B cell (primary cell): ENCODE results near the gene LRRC63. TPM values are rescaled to one million over a fixed set of nuclear protein-coding genes. Genes with fewer than 3 reads are reported as not detected.

Experiments used
- ATAC-seq: fragments of 200-7000 bp; cut with Tn5 transposase; one replicate; pipeline ENCODE4 v1.10.0; 2021; ENCODE audit warnings: low read depth, mild to moderate bottlenecking, moderate number of reproducible peaks, moderate library complexity
- CTCF ChIA-PET: fragments of 350-600 bp; sonication (Branson Sonifier 250); formaldehyde crosslinking; loops from one replicate; lab custom pipeline; 2021; ENCODE audit warnings: antibody characterized with exemption, inconsistent platforms; lab: Charles Lee
- POLR2A ChIA-PET: fragments of 350-600 bp; sonication (Branson Sonifier 250); formaldehyde crosslinking; loops from one replicate; lab custom pipeline; 2021; ENCODE audit warnings: antibody characterized with exemption; lab: Charles Lee
- DNase-seq: peaks from one replicate; pipeline ENCODE4 v3.0.0; 2013
- H2AFZ ChIP-seq: 2 replicates; pipeline ENCODE4 v1.6.1; 2012; ENCODE audit warnings: mild to moderate bottlenecking, low read depth, low read length; ENCODE audit not compliant: insufficient read depth, poor library complexity, severe bottlenecking
- H3K27ac ChIP-seq, 2 donors: 1 replicate in 1 of 2; 2 replicates in 1 of 2; pipeline ENCODE4 v1.5.1; 2012 to 2013; ENCODE audit warnings: low read length in 2 of 2, mild to moderate bottlenecking in 2 of 2, moderate library complexity in 1 of 2
- H3K27me3 ChIP-seq, 4 experiments: fragments of 200-600 bp in 1 of 4; sonication (generic) in 1 of 4; replicated peaks in 1 of 4; 1 replicate in 2 of 4; 2 replicates in 2 of 4; pipeline versions ENCODE4 v1.6.1 to v1.7.0; 2013 to 2016; ENCODE audit warnings: low read length in 3 of 4, mild to moderate bottlenecking in 2 of 4, mixed read lengths in 1 of 4, moderate library complexity in 1 of 4; ENCODE audit not compliant: insufficient read depth in 4 of 4, control insufficient read depth in 3 of 4; ENCODE audit errors: control extremely low read depth in 1 of 4
- H3K36me3 ChIP-seq, 2 experiments: replicated peaks in 1 of 2; 1 replicate in 1 of 2; 2 replicates in 1 of 2; pipeline versions ENCODE4 v1.6.1 to v1.7.1; 2013; ENCODE audit warnings: low read length in 1 of 2; ENCODE audit not compliant: insufficient read depth in 2 of 2, control insufficient read depth in 1 of 2; ENCODE audit errors: control extremely low read depth in 1 of 2, extremely low read depth in 1 of 2
- H3K4me1 ChIP-seq, 2 donors: fragments of 200-600 bp in 1 of 2; sonication (generic) in 1 of 2; 1 replicate in 1 of 2; 2 replicates in 1 of 2; pipeline versions ENCODE4 v1.5.1 to v1.6.1; 2013 to 2017; ENCODE audit warnings: low read length in 2 of 2; ENCODE audit not compliant: control insufficient read depth in 2 of 2, insufficient read depth in 2 of 2
- H3K4me2 ChIP-seq: replicated peaks from 2 replicates; pipeline ENCODE3; 2012; ENCODE audit warnings: mild to moderate bottlenecking, low read depth, low read length; ENCODE audit not compliant: poor library complexity, severe bottlenecking
- H3K4me3 ChIP-seq, 5 experiments: fragments of 200-600 bp in 1 of 5; sonication (generic) in 1 of 5; 1 replicate in 3 of 5; 2 replicates in 2 of 5; pipeline versions ENCODE4 v1.5.1 to v1.7.0; 2011 to 2016; ENCODE audit warnings: low read length in 4 of 5, mild to moderate bottlenecking in 4 of 5, low read depth in 2 of 5, control low read depth in 1 of 5, moderate library complexity in 1 of 5; ENCODE audit not compliant: insufficient read depth in 1 of 5; ENCODE audit errors: control extremely low read depth in 1 of 5, extremely low read depth in 1 of 5
- H3K79me2 ChIP-seq: fragments of 200-600 bp; sonication (generic); one replicate; pipeline ENCODE4 v1.6.0; 2016; ENCODE audit warnings: low read length; ENCODE audit not compliant: control insufficient read depth, insufficient read depth
- H3K9ac ChIP-seq: fragments of 200-600 bp; sonication (generic); 2 replicates; pipeline ENCODE4 v1.6.1; 2017; ENCODE audit warnings: mild to moderate bottlenecking, low read length, moderate library complexity
- H3K9me3 ChIP-seq, 3 donors: one replicate each; pipeline versions ENCODE4 v1.6.1 to v1.7.1; 2013; ENCODE audit warnings: low read length in 2 of 3; ENCODE audit not compliant: control insufficient read depth in 2 of 3, insufficient read depth in 1 of 3; ENCODE audit errors: control extremely low read depth in 1 of 3
- H4K20me1 ChIP-seq: 2 replicates; pipeline ENCODE4 v1.6.0; 2012; ENCODE audit warnings: mild to moderate bottlenecking, low read length; ENCODE audit not compliant: insufficient read depth, control insufficient read depth, poor library complexity, severe bottlenecking
- H3K27ac Mint-ChIP-seq: one replicate; pipeline ENCODE4 v1.8.0; 2021; ENCODE audit warnings: mixed read lengths
- H3K27me3 Mint-ChIP-seq: one replicate; pipeline ENCODE4 v1.8.0; 2021; ENCODE audit warnings: mixed read lengths
- H3K4me1 Mint-ChIP-seq: one replicate; pipeline ENCODE4 v1.8.0; 2021; ENCODE audit warnings: mixed read lengths
- H3K4me3 Mint-ChIP-seq: one replicate; pipeline ENCODE4 v1.8.0; 2021; ENCODE audit warnings: mixed read lengths
- H3K9me3 Mint-ChIP-seq: one replicate; pipeline ENCODE4 v1.8.0; 2022; ENCODE audit warnings: mixed read lengths; ENCODE audit not compliant: insufficient read depth
- EZH2 ChIP-seq: IDR thresholded peaks from 2 replicates; pipeline ENCODE4 v1.6.1; 2012; ENCODE audit warnings: borderline replicate concordance, low read depth, mild to moderate bottlenecking, moderate library complexity, low read length; ENCODE audit not compliant: insufficient read depth, poor library complexity, severe bottlenecking
- WGBS: methylation state at CpG from one replicate; pipeline ENCODE4 v1.1.5; 2013; ENCODE audit warnings: missing lambda C conversion rate; ENCODE audit not compliant: insufficient coverage; 5-methylcytosine and 5-hydroxymethylcytosine counted together
- intact Hi-C: fragments of 100-400 bp; cut with micrococcal nuclease; formaldehyde crosslinking; loops from one replicate; pipeline ENCODE4 v1.10.0; 2022
- polyA plus RNA-seq: library from polyadenylated mRNA; depleted of rRNA; stranded (reverse); fragments of >200 nt; gene quantifications from 2 replicates; pipeline ENCODE4 v1.2.3, GENCODE V29; 2012
- total RNA-seq, 2 donors: library from RNA; stranded (reverse); fragments of 120-200 nt in 1 of 2; gene quantifications; 1 replicate in 1 of 2; 2 replicates in 1 of 2; pipeline versions ENCODE4 v1.2.3 to v1.2.4, GENCODE V29; 2013 to 2022
- TF ChIP-seq, protein P1 (sequence below): fragments of 200-600 bp; IDR thresholded peaks from one replicate; pipeline ENCODE4 v1.8.0; 2022; ENCODE audit warnings: antibody characterized with exemption, mild to moderate bottlenecking

The LRRC63 gene
- total and polyA plus RNA-seq, 2 donors (not counting 1 experiment from before 2014, with no cell fraction given): 0.06 to 0.25 TPM

DNA sequence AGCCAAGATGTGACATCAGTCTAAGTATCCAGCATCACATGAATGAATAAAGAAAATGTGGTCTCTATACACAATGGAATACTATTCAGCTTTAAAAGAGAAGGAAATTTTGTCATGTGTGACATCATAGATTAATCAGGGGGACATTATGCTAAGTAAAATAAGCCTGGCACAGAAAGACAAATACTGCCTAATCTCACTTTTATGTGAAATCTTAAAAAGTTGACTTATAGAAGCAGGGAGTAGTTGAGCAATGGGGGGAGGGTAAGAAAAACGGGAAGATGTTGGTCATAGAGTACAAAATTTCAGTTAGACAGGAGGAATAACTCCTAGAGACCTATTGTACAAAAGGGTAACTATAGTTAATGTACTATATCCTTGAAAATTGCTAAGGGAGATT is 19.3 kb upstream of the LRRC63 start:
- no peak for DNase-seq
- Histone ChIP-seq H3K36me3 (no peaks in the 10 kb centered on the region), H3K27ac (no peak overlapping the region), H3K4me3 (no peak overlapping the region), H4K20me1 (no peaks in the 10 kb centered on the region), H3K79me2 (peaks cover 18% of the 10 kb centered on the region), H3K9ac (no peak overlapping the region), H3K9me3 (peaks cover 0 to 1% (median 0%) of the 10 kb centered on the region in 3 donors), H2AFZ (no peak overlapping the region), H3K4me1 (no peaks in the 10 kb centered on the region), H3K27me3 (no peaks in the 10 kb centered on the region), H3K4me2 (no peak overlapping the region)
- intact Hi-C loops: no loop called here
- CTCF ChIA-PET: no interaction called here
- no peak for TF ChIP-seq EZH2
- TF ChIP-seq, protein P1, sequence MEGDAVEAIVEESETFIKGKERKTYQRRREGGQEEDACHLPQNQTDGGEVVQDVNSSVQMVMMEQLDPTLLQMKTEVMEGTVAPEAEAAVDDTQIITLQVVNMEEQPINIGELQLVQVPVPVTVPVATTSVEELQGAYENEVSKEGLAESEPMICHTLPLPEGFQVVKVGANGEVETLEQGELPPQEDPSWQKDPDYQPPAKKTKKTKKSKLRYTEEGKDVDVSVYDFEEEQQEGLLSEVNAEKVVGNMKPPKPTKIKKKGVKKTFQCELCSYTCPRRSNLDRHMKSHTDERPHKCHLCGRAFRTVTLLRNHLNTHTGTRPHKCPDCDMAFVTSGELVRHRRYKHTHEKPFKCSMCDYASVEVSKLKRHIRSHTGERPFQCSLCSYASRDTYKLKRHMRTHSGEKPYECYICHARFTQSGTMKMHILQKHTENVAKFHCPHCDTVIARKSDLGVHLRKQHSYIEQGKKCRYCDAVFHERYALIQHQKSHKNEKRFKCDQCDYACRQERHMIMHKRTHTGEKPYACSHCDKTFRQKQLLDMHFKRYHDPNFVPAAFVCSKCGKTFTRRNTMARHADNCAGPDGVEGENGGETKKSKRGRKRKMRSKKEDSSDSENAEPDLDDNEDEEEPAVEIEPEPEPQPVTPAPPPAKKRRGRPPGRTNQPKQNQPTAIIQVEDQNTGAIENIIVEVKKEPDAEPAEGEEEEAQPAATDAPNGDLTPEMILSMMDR: no peak
- POLR2A ChIA-PET: interaction anchor here (0.6 kb wide), 1 partner anchor 165 kb away, joined by 5 read pairs; no protein-coding TSS in a partner anchor
- WGBS: no CpG with 5 or more reads among the region's 1 CpG
- Mint-ChIP-seq H3K9me3 (no peaks in the 10 kb centered on the region), H3K4me1 (no peaks in the 10 kb centered on the region), H3K27me3 (no peaks in the 10 kb centered on the region), H3K4me3 (no peak overlapping the region), H3K27ac (no peak overlapping the region)
- no peak for ATAC-seq

DNA sequence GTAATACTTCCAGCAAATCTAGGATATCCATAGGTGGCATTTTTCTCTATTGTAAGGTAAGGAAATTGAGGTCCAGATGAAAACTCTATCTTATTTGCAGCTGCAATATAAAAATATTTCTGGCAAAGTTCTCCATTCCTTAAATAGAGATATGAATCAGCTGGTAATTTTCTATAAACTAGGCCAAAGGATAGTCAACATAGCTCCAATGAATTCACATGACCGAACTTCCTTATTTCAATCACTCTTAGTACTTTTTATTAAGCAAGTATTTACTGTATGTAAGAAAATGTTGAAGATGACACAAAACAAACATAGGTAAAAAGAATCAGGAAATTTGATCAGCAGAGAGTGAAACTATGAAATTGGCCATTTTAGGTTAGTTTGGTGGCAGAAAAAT is 16.7 kb upstream of the LRRC63 start:
- Histone ChIP-seq H3K36me3 (no peaks in the 10 kb centered on the region), H3K79me2 (peaks cover 6% of the 10 kb centered on the region), H3K27ac (no peak overlapping the region), H3K27me3 (no peaks in the 10 kb centered on the region), H3K9ac (no peak overlapping the region), H4K20me1 (no peaks in the 10 kb centered on the region), H3K4me2 (no peak overlapping the region), H3K4me1 (peaks cover 5 to 7% of the 10 kb centered on the region in 2 donors), H3K9me3 (no peaks in the 10 kb centered on the region), H2AFZ (no peak overlapping the region), H3K4me3 (no peak overlapping the region)
- TF ChIP-seq, protein P1: no peak
- TF ChIP-seq EZH2: no peak
- ATAC-seq (no peak), DNase-seq (no peak)
- intact Hi-C loops: no loop called here
- no CpG with 5 or more reads among the region's 1 CpG for WGBS
- Mint-ChIP-seq H3K4me3 (no peak overlapping the region), H3K4me1 (peaks cover 5% of the 10 kb centered on the region), H3K9me3 (no peaks in the 10 kb centered on the region), H3K27me3 (no peaks in the 10 kb centered on the region), H3K27ac (no peak overlapping the region)
- POLR2A ChIA-PET: no interaction called here
- CTCF ChIA-PET: interaction anchor here (0.9 to 2.1 kb wide), 2 partner anchors 13 to 35 kb away, joined by 3 to 5 read pairs; no protein-coding TSS in a partner anchor
